H1 (cell line): ENCODE results near the gene CUL2. TPM values are rescaled to one million over a fixed set of nuclear protein-coding genes. Genes with fewer than 3 reads are reported as not detected.

ENCODE experiments used
- CTCF ChIA-PET: fragments of 300-600 bp; sonication (Branson Sonifier 250); formaldehyde crosslinking; loops from one replicate; lab custom pipeline; 2021; ENCODE audit not compliant: partially characterized antibody; lab: Charles Lee
- POLR2A ChIA-PET: fragments of 300-600 bp; sonication (Branson Sonifier 250); formaldehyde crosslinking; loops from one replicate; lab custom pipeline; 2021; ENCODE audit warnings: inconsistent platforms; ENCODE audit not compliant: partially characterized antibody; lab: Charles Lee
- DNase-seq, 2 experiments: peaks; one replicate each; pipeline versions ENCODE4 v3.0.0 to v3.0.0-alpha.2; 2010 to 2022; ENCODE audit warnings: low spot score in 2 of 2, low read depth in 1 of 2, mixed read lengths in 1 of 2
- FAIRE-seq: peaks from 2 replicates; lab custom pipeline; 2011; peaks lifted over from hg19 to GRCh38; lab: Jason Lieb, UNC
- H2AFZ ChIP-seq: 2 replicates; pipeline ENCODE4 v1.8.1; 2012; ENCODE audit warnings: low read length, inconsistent platforms
- H2AK5ac ChIP-seq: 2 replicates; pipeline ENCODE4 v1.6.1; 2013; ENCODE audit warnings: low read depth, low read length
- H2BK120ac ChIP-seq: replicated peaks from 2 replicates; pipeline ENCODE3; 2013; ENCODE audit warnings: low read depth, low read length, inconsistent platforms
- H2BK12ac ChIP-seq: 2 replicates; pipeline ENCODE4 v1.6.1; 2013; ENCODE audit warnings: low read depth, low read length
- H2BK15ac ChIP-seq: 2 replicates; pipeline ENCODE4 v1.6.1; 2013; ENCODE audit warnings: low read length
- H2BK20ac ChIP-seq: 2 replicates; pipeline ENCODE4 v1.6.1; 2013; ENCODE audit warnings: low read length
- H2BK5ac ChIP-seq: 2 replicates; pipeline ENCODE4 v1.6.1; 2013; ENCODE audit warnings: low read depth, low read length
- H3K14ac ChIP-seq: 2 replicates; pipeline ENCODE4 v1.6.1; 2013; ENCODE audit warnings: inconsistent platforms; ENCODE audit not compliant: insufficient read length
- H3K18ac ChIP-seq: 2 replicates; pipeline ENCODE4 v1.6.1; 2013; ENCODE audit warnings: low read length; ENCODE audit errors: extremely low read depth
- H3K23ac ChIP-seq: 2 replicates; pipeline ENCODE4 v1.6.1; 2013; ENCODE audit warnings: inconsistent platforms; ENCODE audit not compliant: insufficient read length
- H3K23me2 ChIP-seq: 2 replicates; pipeline ENCODE4 v1.6.1; 2013; ENCODE audit warnings: low read depth, low read length
- H3K27ac ChIP-seq: 2 replicates; pipeline ENCODE4 v1.6.1; 2011; ENCODE audit warnings: low read depth, low read length, inconsistent platforms
- H3K27me3 ChIP-seq, 4 experiments: replicated peaks in 1 of 4; 1 replicate in 1 of 4; 2 replicates in 3 of 4; pipeline versions ENCODE4 v1.6.1 to v1.8.1; 2011 to 2013; ENCODE audit warnings: low read length in 3 of 4, mild to moderate bottlenecking in 3 of 4, inconsistent platforms in 2 of 4, mixed read lengths in 2 of 4, moderate library complexity in 1 of 4; ENCODE audit not compliant: control insufficient read depth in 3 of 4, insufficient read depth in 3 of 4; ENCODE audit errors: extremely low read depth in 1 of 4
- H3K36me3 ChIP-seq, 4 experiments: 2 replicates each; pipeline versions ENCODE4 v1.6.1 to v1.8.1; 2011 to 2013; ENCODE audit warnings: mild to moderate bottlenecking in 4 of 4, low read length in 3 of 4, moderate library complexity in 2 of 4, control low read depth in 1 of 4, inconsistent platforms in 1 of 4; ENCODE audit not compliant: insufficient read depth in 4 of 4, control insufficient read depth in 2 of 4
- H3K4ac ChIP-seq: replicated peaks from 2 replicates; pipeline ENCODE3; 2013; ENCODE audit warnings: low read length, low read depth, mixed read lengths, inconsistent platforms; ENCODE audit not compliant: insufficient read length
- H3K4me1 ChIP-seq, 4 experiments: replicated peaks in 1 of 4; 1 replicate in 1 of 4; 2 replicates in 3 of 4; pipeline versions ENCODE4 v1.6.1 to v1.8.1; 2011 to 2013; ENCODE audit warnings: low read length in 3 of 4, inconsistent platforms in 2 of 4, mixed read lengths in 1 of 4; ENCODE audit not compliant: insufficient read depth in 4 of 4, control insufficient read depth in 3 of 4
- H3K4me2 ChIP-seq, 2 experiments: 2 replicates each; pipeline versions ENCODE4 v1.6.1 to v1.8.1; 2011 to 2013; ENCODE audit warnings: low read depth in 2 of 2, low read length in 2 of 2, control low read depth in 1 of 2, inconsistent platforms in 1 of 2, mild to moderate bottlenecking in 1 of 2; ENCODE audit not compliant: insufficient read depth in 1 of 2
- H3K4me3 ChIP-seq, 4 experiments: fragments of 200-600, 300-600 bp in 1 of 4; sonication (generic), shearing (Covaris generic), sonication (Bioruptor Twin) in 1 of 4; 2 replicates each; pipeline versions ENCODE4 v1.5.1 to v1.8.1; 2011 to 2016; ENCODE audit warnings: low read length in 4 of 4, low read depth in 3 of 4, control low read depth in 2 of 4, inconsistent platforms in 2 of 4, mild to moderate bottlenecking in 2 of 4, mixed read lengths in 1 of 4, moderate library complexity in 1 of 4; ENCODE audit not compliant: insufficient read depth in 2 of 4; ENCODE audit errors: extremely low read depth in 1 of 4
- H3K56ac ChIP-seq: replicated peaks from 2 replicates; pipeline ENCODE3; 2013; ENCODE audit warnings: low read depth, mild to moderate bottlenecking, mixed read lengths, low read length, inconsistent platforms; ENCODE audit not compliant: insufficient read length
- H3K79me1 ChIP-seq: 2 replicates; pipeline ENCODE4 v1.6.1; 2013; ENCODE audit warnings: low read depth, low read length, control low read depth
- H3K79me2 ChIP-seq, 2 experiments: 2 replicates each; pipeline versions ENCODE4 v1.6.1 to v1.8.1; 2012 to 2013; ENCODE audit warnings: low read length in 2 of 2, mild to moderate bottlenecking in 2 of 2, inconsistent platforms in 1 of 2; ENCODE audit not compliant: insufficient read depth in 2 of 2, control insufficient read depth in 1 of 2
- H3K9ac ChIP-seq, 4 experiments: replicated peaks in 1 of 4; 1 replicate in 1 of 4; 2 replicates in 3 of 4; pipeline versions ENCODE4 v1.6.1 to v1.8.1; 2011 to 2013; ENCODE audit warnings: low read depth in 3 of 4, low read length in 3 of 4, control low read depth in 2 of 4, mild to moderate bottlenecking in 2 of 4, moderate library complexity in 2 of 4, inconsistent platforms in 1 of 4; ENCODE audit errors: extremely low read depth in 1 of 4
- H3K9me3 ChIP-seq, 2 experiments: 2 replicates each; pipeline versions ENCODE4 v1.6.1 to v1.8.1; 2012 to 2013; ENCODE audit warnings: mild to moderate bottlenecking in 2 of 2, moderate library complexity in 2 of 2, control low read depth in 1 of 2, inconsistent platforms in 1 of 2, low read depth in 1 of 2, low read length in 1 of 2, mixed read lengths in 1 of 2; ENCODE audit not compliant: insufficient read depth in 2 of 2
- H4K20me1 ChIP-seq, 2 experiments: replicated peaks in 1 of 2; 2 replicates each; pipeline versions ENCODE3 to v1.8.1; 2011 to 2013; ENCODE audit warnings: inconsistent platforms in 2 of 2, low read length in 2 of 2, mild to moderate bottlenecking in 1 of 2; ENCODE audit not compliant: insufficient read depth in 2 of 2, control insufficient read depth in 1 of 2
- H4K5ac ChIP-seq: 2 replicates; pipeline ENCODE4 v1.6.1; 2013; ENCODE audit warnings: low read length, low read depth, mixed read lengths, inconsistent platforms; ENCODE audit not compliant: insufficient read length
- H4K8ac ChIP-seq: 2 replicates; pipeline ENCODE4 v1.8.0; 2013; ENCODE audit warnings: mild to moderate bottlenecking, moderate library complexity, low read length, inconsistent platforms; ENCODE audit not compliant: insufficient read depth; ENCODE audit errors: extremely low read depth
- H4K91ac ChIP-seq: replicated peaks from 2 replicates; pipeline ENCODE3; 2013; ENCODE audit warnings: low read length, mixed read lengths, inconsistent platforms; ENCODE audit not compliant: insufficient read length
- ASH2L ChIP-seq: fragments of 200-600, 300-600 bp; sonication (generic); IDR thresholded peaks from one replicate; pipeline ENCODE4 v1.7.1; 2017; ENCODE audit warnings: low read length
- BCL11A ChIP-seq, 2 experiments: IDR thresholded peaks; one replicate each; pipeline ENCODE4 v1.6.1; 2011; ENCODE audit warnings: low read depth in 2 of 2, low read length in 2 of 2, mild to moderate bottlenecking in 2 of 2
- CEBPB ChIP-seq: IDR thresholded peaks from 2 replicates; pipeline ENCODE4 v1.6.1; 2012; ENCODE audit warnings: low read depth, low read length
- CTBP2 ChIP-seq: IDR thresholded peaks from 2 replicates; pipeline ENCODE4 v1.7.0; 2011; ENCODE audit warnings: borderline replicate concordance, mild to moderate bottlenecking, moderate library complexity, mixed read lengths, low read length; ENCODE audit not compliant: insufficient read depth, insufficient read length
- RAD21 ChIP-seq, 2 experiments: IDR thresholded peaks in 1 of 2; conservative IDR thresholded peaks in 1 of 2; 2 replicates each; pipeline ENCODE4 v1.6.1; 2011; ENCODE audit warnings: low read depth in 2 of 2, low read length in 2 of 2, improper control_type of control experiment in 1 of 2, inconsistent platforms in 1 of 2, mild to moderate bottlenecking in 1 of 2, moderate library complexity in 1 of 2
- polyA plus RNA-seq, 7 experiments: library from polyadenylated mRNA; depleted of rRNA in 3 of 7; stranded (reverse) in 5 of 7; unstranded in 2 of 7; fragments of >200 nt in 5 of 7; fragments of 200-250 nt in 2 of 7; gene quantifications; 1 replicate in 5 of 7; 2 replicates in 1 of 7; 4 replicates in 1 of 7; pipeline versions ENCODE4 v1.2.1 to v1.2.3, GENCODE V29; 2011 to 2013; ENCODE audit warnings: missing spikeins in 2 of 7, mixed read lengths in 2 of 7
- total RNA-seq: library from RNA; stranded (reverse); fragmentation: NEBNext Ultra II Directional; extraction: Animal tissue kit (Norgen Biotek cat#: 25700); gene quantifications from 2 replicates; pipeline ENCODE4 v1.2.1, GENCODE V29; 2021

Gene CUL2
- total and polyA plus RNA-seq, 2 of the 8 experiments (the other 6 are each of a cell fraction or from before 2014, with no cell fraction given), result 10.2 to 43.1 TPM

DNA sequence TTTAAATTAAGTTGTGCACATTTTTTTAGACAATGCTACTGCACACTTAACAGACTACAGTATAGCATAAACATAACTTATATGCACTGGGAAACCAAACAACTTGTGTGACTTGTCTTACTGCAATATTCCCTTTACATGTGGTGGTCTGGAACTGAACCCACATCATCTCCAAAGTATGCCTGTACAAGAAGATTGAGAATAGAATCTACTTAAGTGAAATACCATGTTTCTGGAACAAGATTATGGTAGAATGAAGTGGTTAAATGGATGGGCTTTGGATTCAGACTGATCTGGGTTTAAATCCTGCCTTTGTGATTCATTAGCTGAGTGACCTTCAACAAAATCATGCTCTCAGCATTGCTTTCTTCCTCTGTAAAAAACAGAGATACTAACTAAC, 30.7 kb downstream of the CUL2 start:
- Histone ChIP-seq H3K79me1 (no peaks in the 10 kb centered on the region), H2BK12ac (no peak overlapping the region), H4K20me1 (peaks cover 0 to 1% of the 10 kb centered on the region in 2 experiments), H3K27me3 (no peaks in the 10 kb centered on the region), H3K9ac (no peak overlapping the region)
- DNase-seq, result no peak
- no peak for TF ChIP-seq RAD21 (IDR thresholded peaks at IDR 0.05 in 1 of 2, conservative IDR thresholded peaks at IDR 0.05 in 1 of 2; ENCODE audit: low read depth in 2 of 2, low read length in 2 of 2)
- TF ChIP-seq CEBPB, result no peak
- TF ChIP-seq CTBP2, result no peak
- TF ChIP-seq BCL11A (IDR thresholded peaks at IDR 0.05; ENCODE audit: low read depth in 2 of 2, low read length in 2 of 2), result no peak
- no peak for TF ChIP-seq ASH2L
- TF ChIP-seq, all 59 proteins: peak for 0
- Histone ChIP-seq H2BK120ac (no peak overlapping the region), H3K9me3 (no peaks in the 10 kb centered on the region), H4K8ac (no peak overlapping the region), H3K18ac (no peak overlapping the region), H3K14ac (no peak overlapping the region), H3K23ac (no peak overlapping the region), H4K5ac (no peak overlapping the region), H2BK5ac (no peak overlapping the region), H3K79me2 (no peaks in the 10 kb centered on the region), H2AFZ (no peak overlapping the region), H3K4me3 (no peak overlapping the region), H3K36me3 (peaks cover 0 to 9% (median 2%) of the 10 kb centered on the region in 4 experiments; a peak in 2 of 8 replicates), H2BK15ac (no peak overlapping the region), H3K23me2 (no peaks in the 10 kb centered on the region; the same call in 1 of the 2 replicates), H3K56ac (no peak overlapping the region), H2BK20ac (no peak overlapping the region), H2AK5ac (no peak overlapping the region), H3K4me1 (peaks cover 0 to 8% (median 0%) of the 10 kb centered on the region in 4 experiments; a peak in 2 of 7 replicates), H3K27ac (no peak overlapping the region), H4K91ac (no peak overlapping the region), H3K4me2 (no peak overlapping the region), H3K4ac (no peak overlapping the region)
- ChIA-PET POLR2A (no interaction called here), CTCF (no interaction called here)
- no peak for FAIRE-seq
